BLaER1 (cell line): Measurements from ENCODE around the gene PGLYRP4.

Experiments used
- H3K27ac ChIP-seq: shearing (Covaris generic); formaldehyde crosslinking; 2 replicates; pipeline ENCODE4 v1.8.1; 2022
- H3K27me3 ChIP-seq: shearing (Covaris generic); formaldehyde crosslinking; 2 replicates; pipeline ENCODE4 v1.8.1; 2022
- H3K36me3 ChIP-seq: shearing (Covaris generic); formaldehyde crosslinking; 2 replicates; pipeline ENCODE4 v1.8.1; 2022
- H3K4me1 ChIP-seq: shearing (Covaris generic); formaldehyde crosslinking; 2 replicates; pipeline ENCODE4 v1.8.1; 2022
- H3K4me2 ChIP-seq: shearing (Covaris generic); formaldehyde crosslinking; 2 replicates; pipeline ENCODE4 v1.8.1; 2022
- H3K4me3 ChIP-seq: shearing (Covaris generic); formaldehyde crosslinking; 2 replicates; pipeline ENCODE4 v1.8.1; 2022
- H3K9ac ChIP-seq: shearing (Covaris generic); formaldehyde crosslinking; 2 replicates; pipeline ENCODE4 v1.8.1; 2022
- H3K9me3 ChIP-seq: shearing (Covaris generic); formaldehyde crosslinking; 2 replicates; pipeline ENCODE4 v1.8.1; 2022
- H4K20me1 ChIP-seq: shearing (Covaris generic); formaldehyde crosslinking; 2 replicates; pipeline ENCODE4 v1.8.1; 2022
- Cebpa-rat ChIP-seq: shearing (Covaris generic); IDR thresholded peaks from 2 replicates; pipeline ENCODE4 v1.8.1; 2022

Gene PGLYRP4

DNA sequence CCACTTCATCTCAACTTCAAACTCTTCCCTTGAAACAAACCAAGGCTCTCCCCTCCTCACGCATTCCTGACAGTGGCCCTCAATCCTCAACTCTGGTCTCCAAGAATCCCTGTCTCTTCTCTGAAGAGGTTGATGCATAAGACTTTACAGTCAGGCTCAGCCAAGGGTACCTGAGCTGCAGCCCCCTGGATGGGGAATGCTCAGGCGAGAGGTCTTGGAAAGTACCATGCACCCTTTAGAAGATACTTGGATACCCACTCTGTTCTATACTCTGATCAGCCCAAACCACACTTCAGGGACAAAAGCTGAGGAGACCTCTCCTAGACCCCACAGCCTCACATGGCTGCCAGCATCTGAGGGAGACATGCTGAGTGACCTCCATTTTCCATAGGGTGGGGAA lies 35.4 kb downstream of the PGLYRP4 start:
- H3K9ac ChIP-seq: no peak overlapping the region
- TF ChIP-seq Cebpa-rat: no peak
- H4K20me1 ChIP-seq: no peaks in the 10 kb centered on the region
- H3K36me3 ChIP-seq: no peaks in the 10 kb centered on the region
- no peak overlapping the region for H3K27ac ChIP-seq
- peaks cover 22% of the 10 kb centered on the region for H3K4me1 ChIP-seq
- H3K4me3 ChIP-seq: no peak overlapping the region
- no peaks in the 10 kb centered on the region for H3K27me3 ChIP-seq
- peaks cover 7% of the 10 kb centered on the region; the same call in 1 of the 2 replicates for H3K9me3 ChIP-seq
- no peak overlapping the region for H3K4me2 ChIP-seq

DNA sequence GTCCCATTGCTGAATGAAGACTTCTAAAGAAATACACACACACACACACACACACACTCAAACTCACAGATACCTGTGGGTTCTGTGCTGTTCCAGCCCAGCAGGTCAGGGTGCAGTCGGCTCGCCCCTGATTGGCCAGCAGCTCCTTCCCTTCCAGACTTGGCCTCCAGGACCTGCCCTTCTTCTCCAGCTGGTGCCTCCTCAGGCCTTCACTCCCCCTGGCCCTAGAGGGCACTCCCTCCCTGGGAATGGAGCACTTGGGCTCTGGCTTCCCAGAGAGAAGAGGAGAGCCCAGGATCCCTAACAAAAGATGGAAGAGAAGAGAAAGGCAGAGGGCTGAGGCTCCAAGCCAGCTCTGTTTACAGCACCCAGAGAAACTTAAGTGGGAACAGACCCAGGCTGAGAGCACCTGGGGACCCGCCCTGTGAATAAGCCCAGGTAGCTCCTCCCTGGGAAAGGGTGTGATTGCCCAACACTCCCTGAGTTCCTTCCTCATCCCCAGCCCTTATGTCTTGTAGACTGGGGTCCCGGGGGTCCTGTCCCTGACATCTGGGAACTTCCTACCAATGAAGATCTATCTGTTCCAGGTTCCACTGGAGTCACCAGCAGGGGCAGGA lies 36.0 kb downstream of the PGLYRP4 start, which contains the start of gene PGLYRP3:
TSS of gene PGLYRP3 (minus strand) at position 383 of the 617 bp plus-strand sequence. CDS start 2,287 bp downstream, outside the sequence.
- Histone ChIP-seq H3K9ac (no peak within 1 kb of the TSS), H3K4me3 (no peak within 1 kb of the TSS), H3K4me1 (peaks cover 25% of the 10 kb centered on the region), H3K9me3 (peaks cover 7% of the 10 kb centered on the region; the same call in 1 of the 2 replicates), H3K4me2 (no peak within 1 kb of the TSS), H3K27me3 (no peaks in the 10 kb centered on the region), H3K27ac (no peak within 1 kb of the TSS), H4K20me1 (no peaks in the 10 kb centered on the region), H3K36me3 (no peaks in the 10 kb centered on the region)
- no peak for TF ChIP-seq Cebpa-rat

DNA sequence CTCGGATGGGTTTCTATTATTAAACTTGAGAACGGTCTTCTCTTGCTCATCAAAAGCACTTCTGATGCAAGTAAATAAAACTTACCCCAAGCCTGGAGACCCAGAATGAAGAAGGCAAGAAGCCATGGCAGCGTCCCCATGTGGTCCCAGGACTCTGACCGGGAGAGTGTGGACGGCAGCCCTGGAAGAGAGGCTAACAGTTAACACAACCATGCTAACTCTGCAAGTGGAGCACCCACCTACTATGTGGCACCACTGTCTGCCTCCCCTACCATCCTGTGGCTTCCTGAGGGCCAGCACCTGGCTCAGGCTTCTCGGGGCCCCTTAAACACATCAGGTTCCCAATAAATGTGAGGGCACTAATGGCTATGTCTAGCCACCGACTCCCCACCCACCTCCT lies 38.1 kb downstream of the PGLYRP4 start:
- Histone ChIP-seq H3K4me1 (peaks cover 46% of the 10 kb centered on the region), H3K9me3 (peaks cover 5% of the 10 kb centered on the region; the same call in 1 of the 2 replicates), H3K9ac (no peak overlapping the region), H3K36me3 (no peaks in the 10 kb centered on the region), H3K27ac (0 out of 2 replicates have a peak overlapping the region, but pooled peaks have one; percentile 26), H4K20me1 (no peaks in the 10 kb centered on the region), H3K4me3 (no peak overlapping the region), H3K4me2 (peak overlapping the region; percentile 53), H3K27me3 (no peaks in the 10 kb centered on the region)
- TF ChIP-seq Cebpa-rat: no peak

DNA sequence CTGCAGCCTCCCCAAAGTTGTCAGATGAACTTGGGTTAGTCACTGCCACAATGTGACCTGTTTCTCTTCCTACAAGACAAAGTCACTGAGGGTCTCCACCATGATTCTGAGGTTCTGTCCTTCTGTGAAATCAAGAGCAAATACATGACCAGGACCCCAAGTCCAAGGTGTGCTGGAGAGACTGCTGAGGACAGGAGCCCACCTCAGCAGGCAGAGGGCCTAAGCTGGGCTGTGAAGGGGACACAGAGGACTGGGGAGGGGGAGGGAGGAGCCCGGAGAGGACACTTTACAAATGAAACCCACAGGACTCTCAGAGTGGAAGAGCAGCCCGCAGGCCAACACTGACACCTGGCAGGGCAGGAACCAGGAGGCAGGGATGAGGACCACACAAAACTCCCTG lies 39.2 kb downstream of the PGLYRP4 start:
- Histone ChIP-seq H4K20me1 (no peaks in the 10 kb centered on the region), H3K4me2 (peak overlapping the region; percentile 53), H3K9me3 (no peaks in the 10 kb centered on the region), H3K27ac (no peak overlapping the region), H3K4me1 (peaks cover 48% of the 10 kb centered on the region), H3K4me3 (no peak overlapping the region), H3K36me3 (no peaks in the 10 kb centered on the region), H3K27me3 (no peaks in the 10 kb centered on the region), H3K9ac (no peak overlapping the region)
- no peak for TF ChIP-seq Cebpa-rat

DNA sequence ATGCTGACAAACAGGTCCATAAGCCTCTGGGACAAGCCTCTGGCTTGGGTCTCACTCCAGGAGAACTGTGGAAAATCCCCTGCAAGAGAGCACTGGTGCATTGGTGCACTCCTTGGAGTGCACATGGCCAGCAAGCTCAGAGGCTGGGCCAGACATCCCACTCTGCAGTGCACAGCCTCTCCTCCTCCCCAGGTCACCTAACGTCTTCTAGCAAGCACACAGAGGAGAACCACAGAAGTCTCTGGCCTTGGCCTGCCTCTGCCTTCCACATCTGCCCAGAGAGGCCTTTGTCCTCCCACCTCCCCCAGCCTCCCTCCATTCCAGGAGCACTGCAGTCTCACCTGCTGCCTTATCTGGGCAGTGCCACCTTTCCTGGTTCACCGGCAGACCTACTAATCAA lies 40.1 kb downstream of the PGLYRP4 start:
- no peak for TF ChIP-seq Cebpa-rat
- H3K4me3 ChIP-seq: no peak overlapping the region
- no peak overlapping the region for H3K27ac ChIP-seq
- no peaks in the 10 kb centered on the region for H3K27me3 ChIP-seq
- no peaks in the 10 kb centered on the region for H4K20me1 ChIP-seq
- H3K4me1 ChIP-seq: peaks cover 48% of the 10 kb centered on the region
- H3K9me3 ChIP-seq: no peaks in the 10 kb centered on the region
- no peak overlapping the region for H3K9ac ChIP-seq
- no peaks in the 10 kb centered on the region for H3K36me3 ChIP-seq
- no peak overlapping the region for H3K4me2 ChIP-seq

DNA sequence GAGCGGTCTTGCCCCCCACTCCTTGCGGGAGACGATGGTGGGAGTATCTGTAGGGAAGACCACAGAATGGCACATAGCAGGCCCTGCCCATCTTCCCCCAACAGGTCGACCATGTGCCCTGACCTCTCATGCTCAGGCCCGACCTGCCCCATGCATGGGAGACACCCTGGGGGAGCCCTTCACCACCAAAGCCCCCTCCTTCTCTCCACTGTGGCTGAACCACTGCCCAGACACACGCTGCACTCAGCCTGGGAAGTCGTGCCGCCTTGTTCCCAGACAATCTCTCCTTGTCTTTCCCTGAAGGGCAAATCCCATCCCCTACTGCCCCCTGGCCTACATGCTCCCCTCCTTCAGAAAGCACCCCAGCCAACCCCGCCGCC lies 41.4 kb downstream of the PGLYRP4 start:
- Histone ChIP-seq H3K27ac (no peak overlapping the region), H3K4me1 (peaks cover 43% of the 10 kb centered on the region), H3K4me3 (no peak overlapping the region), H3K4me2 (peak overlapping the region; percentile 83), H3K36me3 (no peaks in the 10 kb centered on the region), H3K9ac (no peak overlapping the region), H3K9me3 (no peaks in the 10 kb centered on the region), H3K27me3 (no peaks in the 10 kb centered on the region), H4K20me1 (no peaks in the 10 kb centered on the region)
- TF ChIP-seq Cebpa-rat: no peak

DNA sequence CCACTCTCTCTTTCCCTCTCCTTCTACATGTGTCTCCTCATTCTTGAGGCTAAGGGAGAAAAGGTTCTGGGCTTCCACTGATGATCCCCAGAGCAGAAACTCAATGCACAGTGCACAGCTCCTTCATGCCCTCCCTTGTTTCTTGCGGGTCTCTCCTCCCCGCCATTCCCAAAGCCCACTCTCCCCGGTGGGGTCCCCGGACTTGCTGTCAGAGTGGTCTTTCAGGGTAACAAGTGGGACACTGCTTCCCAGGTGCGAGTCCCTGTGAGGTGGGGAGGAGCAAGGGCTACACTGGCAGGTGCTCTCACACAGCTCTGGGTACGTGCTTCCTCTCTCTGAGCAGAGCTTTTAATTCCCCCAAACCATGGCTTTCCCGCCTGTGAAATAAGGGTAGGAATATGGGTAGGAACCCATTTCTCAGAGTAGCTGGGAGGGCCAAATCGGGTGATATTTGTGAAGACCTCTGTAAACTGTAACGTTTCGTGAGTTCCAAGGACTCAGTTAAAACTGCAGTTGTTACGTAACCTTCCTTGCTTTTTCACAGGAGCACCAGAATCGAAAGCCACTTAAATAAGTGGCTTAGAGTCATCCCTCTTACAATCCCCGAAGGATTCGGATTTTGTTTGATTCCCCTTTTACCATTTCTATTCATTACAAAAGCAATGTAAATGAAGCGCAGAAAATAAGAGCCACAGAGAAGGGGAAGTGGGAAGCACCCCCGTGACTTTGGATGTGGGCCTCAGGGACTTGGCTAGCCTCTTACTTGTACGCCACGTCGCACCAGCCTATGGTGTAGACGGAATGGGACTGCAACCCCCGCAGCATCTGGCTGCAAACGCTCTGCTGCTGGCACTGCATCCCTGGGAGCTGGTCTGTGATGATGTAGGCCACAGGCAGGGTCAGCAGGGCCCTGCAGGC lies 42.1 kb downstream of the PGLYRP4 start:
- Histone ChIP-seq H3K4me1 (peaks cover 43% of the 10 kb centered on the region), H3K27ac (no peak overlapping the region; the same call in 1 of the 2 replicates), H4K20me1 (no peaks in the 10 kb centered on the region), H3K4me3 (no peak overlapping the region), H3K27me3 (no peaks in the 10 kb centered on the region), H3K9me3 (no peaks in the 10 kb centered on the region), H3K4me2 (peak overlapping the region; percentile 83), H3K36me3 (no peaks in the 10 kb centered on the region), H3K9ac (no peak overlapping the region)
- TF ChIP-seq Cebpa-rat: peak; percentile 75

DNA sequence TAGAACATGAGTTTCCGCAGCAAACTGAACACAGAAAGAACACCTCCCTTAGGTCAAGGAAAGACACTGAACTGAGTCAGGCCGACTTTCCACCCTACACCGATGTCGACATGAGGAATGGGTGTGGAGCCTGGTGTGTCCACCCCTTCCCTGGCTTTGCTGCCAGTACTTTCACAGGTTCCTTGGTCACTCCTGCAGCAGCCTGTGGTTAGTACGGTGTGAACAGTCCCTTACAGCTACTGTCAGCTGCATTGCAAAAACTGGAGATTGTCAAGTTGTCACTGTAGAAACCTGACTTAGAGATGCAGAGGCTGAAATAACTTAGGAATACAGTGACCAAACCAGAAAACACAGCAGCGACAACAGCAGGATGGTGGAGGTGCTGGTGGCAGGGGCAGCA lies 43.0 kb downstream of the PGLYRP4 start:
- Histone ChIP-seq H3K4me3 (no peak overlapping the region), H4K20me1 (no peaks in the 10 kb centered on the region), H3K27ac (no peak overlapping the region), H3K27me3 (no peaks in the 10 kb centered on the region), H3K4me2 (peak overlapping the region; percentile 83), H3K9ac (no peak overlapping the region), H3K4me1 (peaks cover 39% of the 10 kb centered on the region), H3K36me3 (no peaks in the 10 kb centered on the region), H3K9me3 (no peaks in the 10 kb centered on the region)
- no peak for TF ChIP-seq Cebpa-rat

DNA sequence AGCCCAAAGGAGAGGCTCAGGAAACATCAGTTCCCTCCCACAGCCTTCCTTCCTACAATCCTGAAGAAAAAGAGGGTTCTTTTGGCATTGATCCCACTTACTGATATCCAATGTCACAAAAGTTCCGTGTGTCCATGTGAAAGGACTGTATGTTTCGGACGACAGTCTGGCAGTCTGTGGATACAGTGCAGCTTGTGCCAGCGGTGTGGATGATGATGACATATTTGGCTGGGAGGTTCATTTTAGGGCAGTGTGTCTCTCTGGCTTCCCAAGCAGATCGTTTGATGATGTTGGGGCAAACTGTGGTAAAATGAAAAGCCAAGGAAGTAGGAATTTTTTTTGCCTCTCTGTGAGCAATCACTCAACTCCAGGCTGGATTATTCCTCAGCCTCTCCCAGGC lies 46.3 kb downstream of the PGLYRP4 start:
- no peaks in the 10 kb centered on the region for H3K27me3 ChIP-seq
- no peak overlapping the region for H3K9ac ChIP-seq
- no peaks in the 10 kb centered on the region for H3K36me3 ChIP-seq
- no peak overlapping the region for H3K4me3 ChIP-seq
- H3K4me1 ChIP-seq: peaks cover 26% of the 10 kb centered on the region
- TF ChIP-seq Cebpa-rat: no peak
- no peaks in the 10 kb centered on the region for H4K20me1 ChIP-seq
- H3K9me3 ChIP-seq: peaks cover 5% of the 10 kb centered on the region
- no peak overlapping the region for H3K4me2 ChIP-seq
- no peak overlapping the region for H3K27ac ChIP-seq

DNA sequence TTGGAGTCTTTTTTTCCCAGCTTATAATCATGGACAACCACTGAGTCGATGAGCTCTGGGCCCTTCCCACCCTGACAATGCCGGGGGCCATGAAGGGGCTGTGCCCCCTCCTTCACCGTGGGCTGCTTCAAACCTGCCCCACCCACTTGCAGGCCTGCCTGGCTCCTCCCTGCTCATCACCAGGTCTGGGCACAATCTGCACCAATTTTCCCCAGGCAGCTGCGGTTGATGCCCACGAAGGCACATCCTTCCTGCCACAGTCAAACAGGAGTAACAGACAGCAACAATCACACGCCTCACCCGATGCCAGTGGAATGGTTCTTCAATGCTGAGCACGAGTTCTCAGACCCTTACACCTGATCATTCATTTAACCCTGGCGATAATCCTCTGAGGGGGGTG lies 54.8 kb downstream of the PGLYRP4 start:
- no peak for TF ChIP-seq Cebpa-rat
- H3K36me3 ChIP-seq: no peaks in the 10 kb centered on the region
- H3K9me3 ChIP-seq: peaks cover 9% of the 10 kb centered on the region
- H3K27ac ChIP-seq: peak overlapping the region; percentile 83
- H3K4me1 ChIP-seq: peaks cover 76% of the 10 kb centered on the region
- H3K4me2 ChIP-seq: peak overlapping the region; percentile 94
- H3K9ac ChIP-seq: peak overlapping the region; percentile 77
- no peaks in the 10 kb centered on the region for H4K20me1 ChIP-seq
- H3K27me3 ChIP-seq: no peaks in the 10 kb centered on the region
- H3K4me3 ChIP-seq: peak overlapping the region; percentile 58
